NCI-H1417 (cell line): ENCODE measurements around the gene ASAP2.

Experiments used
- DNase-seq, 3 experiments: peaks; one replicate each; lab custom pipeline; 2025; lab: John Stamatoyannopoulos, UW

The ASAP2 gene

DNA sequence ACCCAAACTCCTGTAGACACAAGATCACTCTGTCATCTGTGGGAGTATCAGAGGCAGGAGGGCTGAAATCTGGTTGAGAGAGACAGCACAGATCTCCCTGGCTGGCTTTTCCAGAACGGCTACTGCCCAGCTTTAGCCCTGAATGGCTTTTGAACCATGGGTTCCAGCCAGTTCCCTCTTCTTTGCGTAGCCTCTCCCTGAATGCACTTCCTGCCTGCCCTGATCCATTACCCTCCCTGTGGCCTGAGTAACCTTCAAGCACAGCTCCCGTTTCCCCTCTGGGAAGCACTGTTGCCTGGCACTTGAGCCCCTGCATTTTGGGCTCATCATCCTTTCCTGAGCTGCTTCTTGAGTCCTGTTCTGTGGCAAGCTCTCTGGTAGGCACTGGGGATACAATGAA lies 68.8 kb downstream of the ASAP2 start:
- DNase-seq: no peak

DNA sequence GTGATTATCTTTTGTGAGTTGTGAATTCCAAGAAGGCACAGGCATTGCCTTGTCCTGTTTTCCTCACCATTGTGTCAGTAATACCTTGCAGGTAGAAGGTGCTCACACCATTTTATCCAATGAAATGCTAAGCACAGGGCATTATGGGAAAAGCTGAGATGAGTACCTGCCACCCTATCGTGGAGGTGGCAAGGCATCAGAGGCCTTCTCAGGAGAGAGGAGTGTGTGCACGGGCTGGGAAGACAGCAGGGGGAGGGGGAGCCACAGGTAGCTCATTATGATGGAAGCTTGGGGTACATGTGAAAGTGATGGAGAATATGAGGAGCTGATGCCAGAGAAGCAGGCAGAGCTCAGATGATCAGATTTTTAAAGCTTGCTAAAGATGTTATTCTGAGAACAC lies 69.5 kb downstream of the ASAP2 start:
- no peak for DNase-seq

DNA sequence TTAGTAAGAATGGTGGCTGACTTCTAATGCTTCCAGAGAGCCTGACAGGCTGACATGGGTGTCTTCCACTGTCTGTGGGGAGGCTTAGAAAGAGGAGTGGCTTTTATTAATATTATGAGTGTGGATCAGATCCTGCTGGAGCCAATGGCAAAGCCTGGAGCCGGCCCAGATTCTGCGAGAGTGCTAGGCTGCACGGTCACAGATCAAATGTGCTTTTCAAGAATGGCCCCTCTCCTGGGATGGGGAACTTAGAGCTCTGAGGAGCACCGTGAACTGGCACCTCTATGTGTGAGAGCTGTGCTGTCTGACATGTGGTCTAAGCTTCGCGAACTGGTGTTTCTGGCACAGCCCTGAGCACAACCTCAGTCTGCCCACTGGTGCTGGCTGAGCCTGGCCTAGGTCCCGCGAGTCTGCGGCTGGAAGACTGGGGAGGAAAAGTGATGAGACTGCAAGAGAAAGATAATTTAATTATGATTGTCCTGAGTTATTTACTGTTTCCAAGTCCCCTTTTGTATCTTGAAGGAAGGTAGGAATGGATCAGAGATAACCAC lies 70.4 kb downstream of the ASAP2 start:
- DNase-seq: no peak

DNA sequence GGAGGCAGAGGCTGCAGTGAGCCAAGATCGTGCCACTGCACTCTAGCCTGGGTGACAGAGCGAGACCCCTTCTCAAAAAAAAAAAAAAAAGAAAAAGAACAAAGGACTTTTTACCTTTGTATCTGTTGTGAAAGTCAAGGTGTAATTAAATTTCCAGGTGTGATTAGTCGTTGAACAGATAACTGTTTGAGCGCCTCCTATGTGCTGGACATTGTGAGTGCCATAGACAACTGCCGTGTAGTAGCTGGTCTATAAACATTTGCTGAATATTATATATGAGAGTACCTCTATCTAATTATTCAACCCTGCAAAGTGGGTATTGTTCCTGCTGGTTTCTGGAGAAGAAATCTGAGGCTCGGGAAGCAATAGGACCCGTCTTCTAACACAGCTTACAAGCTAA lies 71.8 kb downstream of the ASAP2 start:
- peak in 1 of 3 experiments; percentile 82 for DNase-seq

DNA sequence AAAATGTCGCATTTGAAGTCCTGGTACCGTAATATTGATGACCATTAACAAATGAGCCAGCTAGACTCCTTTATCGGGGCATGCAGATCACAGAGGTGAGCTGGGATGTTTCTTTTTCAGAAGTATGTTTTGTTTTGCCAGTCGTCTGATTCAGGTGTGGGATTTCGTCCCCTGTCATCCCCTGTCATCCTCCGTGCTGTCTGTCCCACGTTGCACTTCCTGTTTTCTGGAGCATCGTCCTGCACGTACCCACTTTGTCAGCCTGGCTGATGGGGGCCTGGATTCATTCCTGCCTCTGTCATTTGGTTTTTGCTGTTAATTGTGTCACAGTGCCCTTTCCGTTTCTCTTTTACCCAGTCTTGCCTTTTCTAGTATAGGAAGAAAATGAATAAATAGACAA lies 72.8 kb downstream of the ASAP2 start:
- no peak for DNase-seq

DNA sequence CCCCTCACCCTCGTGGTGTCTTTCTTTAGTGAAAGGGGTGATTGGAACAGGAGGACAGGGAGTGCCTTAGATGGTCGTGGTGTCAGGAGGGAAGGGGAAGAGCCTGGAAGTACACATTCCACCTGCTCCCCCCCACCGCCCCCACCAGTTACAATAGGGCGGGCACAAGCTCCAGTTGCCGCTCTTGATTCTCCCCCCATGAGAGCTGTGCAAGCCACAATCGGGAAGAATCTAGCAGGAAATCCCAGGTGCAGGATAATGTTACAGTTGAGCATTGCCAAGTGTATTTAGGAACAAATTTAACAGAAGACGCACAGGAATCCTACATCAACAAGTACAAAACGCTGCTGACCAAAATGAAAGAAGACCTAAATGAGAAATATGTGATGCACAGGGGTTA lies 73.6 kb downstream of the ASAP2 start:
- peak in 2 of 3 experiments; percentile 19 to 91 for DNase-seq

DNA sequence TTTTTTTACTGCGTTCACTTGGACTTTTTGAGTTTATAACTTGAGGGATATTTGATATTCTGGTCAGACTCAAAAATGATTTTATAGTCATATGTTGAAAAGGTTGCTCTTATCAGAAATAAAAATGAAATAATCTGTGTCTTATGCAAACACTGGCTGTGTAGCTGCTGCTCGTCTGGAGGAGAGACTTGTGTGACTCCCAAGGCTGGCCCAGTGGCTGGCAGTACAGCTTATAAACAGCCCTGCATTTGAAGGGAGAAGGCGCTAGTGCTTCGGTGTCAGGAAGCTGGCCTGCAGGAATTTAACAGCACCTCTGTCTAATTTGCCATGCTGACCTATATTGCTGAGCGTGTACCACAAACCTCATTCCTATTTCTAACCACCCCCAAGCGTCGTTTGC lies 74.5 kb downstream of the ASAP2 start:
- no peak for DNase-seq

DNA sequence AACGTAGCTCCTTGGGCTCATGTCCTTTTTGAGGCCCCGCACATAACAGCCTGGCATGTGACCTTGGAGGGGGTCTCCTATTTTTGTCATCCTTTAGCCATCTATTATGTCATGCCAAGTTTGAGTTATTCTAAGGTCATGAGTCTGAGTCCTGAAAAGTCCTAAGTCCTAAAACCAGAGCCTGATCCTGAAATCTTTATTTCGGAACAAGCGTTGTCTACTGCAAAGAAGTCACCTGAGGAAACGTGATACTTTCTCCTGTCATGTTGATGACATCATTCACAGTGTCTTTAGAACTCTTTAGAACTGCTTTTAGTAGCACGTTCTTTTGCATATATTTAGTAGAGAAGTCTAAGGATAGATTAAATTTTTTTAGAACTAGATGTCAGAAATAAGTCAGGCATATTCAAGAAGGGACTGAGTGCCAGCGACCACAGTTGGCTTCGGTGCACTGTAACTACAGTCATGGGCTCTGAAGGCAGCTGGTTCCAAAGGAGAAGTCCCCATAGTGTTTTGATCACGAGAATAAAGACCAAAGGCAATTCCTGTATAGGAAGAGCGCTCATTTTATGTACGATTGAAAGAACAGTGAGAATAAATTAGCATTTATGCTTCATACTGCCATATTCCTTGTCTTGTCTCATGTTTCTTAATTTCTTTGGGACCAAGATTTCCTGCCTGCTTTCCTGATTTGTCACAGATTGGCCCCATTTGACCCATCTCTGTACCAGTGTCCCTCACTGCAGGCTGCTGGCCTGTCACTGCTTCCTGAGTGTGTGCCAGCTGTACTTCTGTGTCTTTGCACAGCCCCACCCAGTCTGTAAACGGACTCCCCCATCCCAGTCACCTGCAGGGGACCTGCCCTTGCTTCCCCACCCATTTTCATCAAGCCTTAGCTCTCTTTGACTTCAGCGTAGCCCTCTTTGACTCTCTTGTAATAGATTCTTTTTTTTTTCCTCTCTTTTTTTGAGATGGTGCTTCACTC lies 75.8 kb downstream of the ASAP2 start:
- DNase-seq: peak in 1 of 3 experiments; percentile 26

DNA sequence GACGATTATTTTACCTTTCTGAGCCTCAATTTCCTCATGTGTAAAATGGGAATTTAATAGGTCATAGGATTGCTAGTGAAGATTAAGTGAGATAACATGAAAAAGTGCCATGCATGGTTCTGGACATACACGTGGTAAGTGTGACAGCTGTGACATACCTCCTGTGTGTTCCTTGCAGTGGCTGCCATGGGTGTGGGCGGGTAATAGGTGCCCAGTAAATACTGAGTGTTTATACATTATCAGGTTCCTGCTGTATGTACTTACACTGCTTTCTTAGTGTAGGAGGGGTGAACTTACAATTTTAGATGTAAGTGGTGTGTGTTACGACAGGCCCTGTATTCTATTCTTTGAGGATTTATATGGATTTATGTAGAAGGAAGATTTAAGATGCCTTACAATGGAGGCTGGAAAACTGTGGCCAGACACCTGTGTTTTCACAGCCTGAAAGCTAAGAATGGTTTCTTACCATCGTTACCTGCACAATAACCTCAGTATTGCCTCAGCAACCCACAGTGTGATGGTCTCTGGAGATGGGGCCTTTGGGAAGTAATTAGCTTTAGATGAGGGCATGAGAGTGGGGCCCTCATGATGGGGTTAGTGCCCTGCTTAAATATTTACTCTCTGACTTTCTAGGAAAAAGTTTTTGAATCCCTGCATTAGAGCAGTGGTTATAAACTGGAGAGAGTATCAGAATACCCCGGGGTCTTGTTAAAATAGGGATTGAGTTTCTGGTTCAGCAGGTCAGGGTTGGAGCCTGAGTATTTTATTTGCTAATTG lies 78.1 kb downstream of the ASAP2 start:
- peak in 1 of 3 experiments; percentile 42 for DNase-seq

DNA sequence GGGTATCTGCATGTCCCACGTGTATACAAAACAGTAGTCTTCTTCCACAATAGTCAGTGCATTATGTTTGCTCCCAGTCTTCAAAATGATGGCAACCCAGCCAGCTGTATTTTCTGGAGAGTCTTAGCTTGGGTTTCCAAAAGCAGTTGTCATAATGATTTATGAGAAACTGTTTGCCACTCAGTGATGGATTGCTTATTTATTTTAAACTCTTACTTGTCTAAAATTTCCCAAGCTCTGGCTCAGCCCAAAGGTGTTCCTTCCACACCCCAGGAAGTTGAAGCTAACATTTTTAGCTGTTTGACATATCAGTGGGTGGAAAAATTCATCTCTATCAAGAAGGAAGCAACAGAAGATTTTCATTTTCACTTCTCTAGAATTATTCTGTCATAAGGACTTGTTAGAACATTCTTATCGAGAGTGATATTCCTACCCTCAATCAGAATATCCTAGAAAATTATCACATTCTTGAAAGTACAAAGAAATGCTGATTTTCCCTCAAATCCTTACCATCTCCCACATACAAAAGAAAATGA lies 78.8 kb downstream of the ASAP2 start:
- peak in 1 of 3 experiments; percentile 57 for DNase-seq

DNA sequence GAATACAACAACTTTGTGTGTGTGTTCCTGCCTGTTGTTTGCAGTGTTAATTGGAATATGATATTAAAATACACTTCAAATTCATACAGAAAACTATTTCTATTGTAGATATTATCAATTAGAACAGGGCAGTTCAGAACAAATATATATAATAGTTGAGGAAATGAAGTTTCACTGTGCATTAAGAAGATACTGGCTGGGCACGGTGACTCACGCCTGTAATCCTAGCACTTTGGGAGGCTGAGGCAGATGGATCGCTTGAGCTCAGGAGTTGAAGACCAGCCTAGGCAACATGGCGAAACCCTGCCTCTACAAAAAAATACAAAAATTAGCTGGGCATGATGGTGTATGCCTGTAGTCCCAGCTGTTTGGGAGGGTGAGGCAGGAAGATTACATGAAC lies 79.3 kb downstream of the ASAP2 start:
- DNase-seq: no peak

DNA sequence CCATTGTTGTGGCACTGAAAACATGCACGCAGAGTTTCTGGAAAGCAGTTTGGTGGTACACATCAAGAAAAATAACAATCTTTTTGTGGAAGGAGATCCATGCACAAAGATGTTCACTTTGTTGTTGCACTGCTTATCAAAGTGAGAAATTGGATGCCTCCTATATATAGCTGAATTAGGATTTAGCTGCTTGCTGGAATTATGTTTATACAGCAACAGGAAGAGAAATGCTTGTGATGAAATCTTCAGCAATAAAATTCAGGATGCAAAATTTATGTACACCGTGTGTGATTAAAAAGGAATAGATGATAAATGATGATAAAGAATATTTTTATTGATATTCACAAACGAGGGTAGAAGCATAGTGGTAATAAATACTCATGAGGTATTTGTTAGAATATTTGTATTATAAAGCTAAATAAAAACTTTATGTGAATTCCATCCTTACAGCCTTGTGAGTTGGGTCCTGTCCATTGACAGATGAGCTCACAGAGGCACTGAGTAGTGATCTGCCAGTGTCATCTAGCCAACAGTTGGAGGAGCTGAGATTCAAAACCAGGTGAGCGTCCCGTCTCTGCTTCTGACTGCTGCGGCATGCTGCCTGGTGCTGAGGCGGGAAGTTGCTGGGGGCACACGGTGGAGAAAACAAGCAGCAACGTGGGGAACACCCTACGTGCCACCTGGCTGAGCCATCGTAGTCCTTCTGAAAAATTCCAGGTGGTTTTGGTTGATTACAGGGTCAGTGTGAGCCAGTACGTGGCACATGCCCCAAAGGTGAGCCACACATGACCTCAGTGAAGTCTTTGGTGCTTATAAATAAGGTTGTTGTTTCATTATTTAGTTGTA lies 80.2 kb downstream of the ASAP2 start:
- no peak for DNase-seq

DNA sequence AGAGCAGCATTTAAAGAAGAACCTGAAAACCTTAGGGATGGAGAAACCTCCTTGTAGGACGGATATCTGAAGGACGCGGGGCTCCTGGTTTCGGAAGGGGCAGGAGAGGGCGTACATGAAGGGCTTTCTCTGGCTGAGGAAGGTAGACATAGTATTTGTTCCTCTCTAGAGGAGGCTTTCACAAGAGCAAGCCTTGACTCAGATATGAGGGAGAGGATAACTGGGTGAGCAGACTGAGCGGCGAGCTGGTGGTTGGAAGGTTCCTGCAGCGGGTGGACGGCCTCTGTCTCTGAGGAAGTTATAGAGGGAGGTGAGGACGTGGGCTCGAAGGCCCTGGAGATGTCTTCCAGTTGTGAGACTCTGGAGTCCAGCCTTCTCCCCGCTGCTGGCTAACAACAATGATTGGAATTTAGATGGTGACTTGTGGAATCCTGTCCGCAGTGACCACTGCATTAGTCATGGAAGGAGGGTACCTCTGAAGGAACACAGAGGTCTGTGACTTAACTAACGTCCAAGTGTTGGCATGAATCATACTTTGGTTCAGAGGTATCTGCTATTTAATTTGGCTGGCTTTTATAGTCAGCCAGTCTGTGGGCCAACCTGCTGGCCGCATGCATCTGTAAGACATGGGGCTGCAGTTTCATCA lies 80.9 kb downstream of the ASAP2 start:
- no peak for DNase-seq

DNA sequence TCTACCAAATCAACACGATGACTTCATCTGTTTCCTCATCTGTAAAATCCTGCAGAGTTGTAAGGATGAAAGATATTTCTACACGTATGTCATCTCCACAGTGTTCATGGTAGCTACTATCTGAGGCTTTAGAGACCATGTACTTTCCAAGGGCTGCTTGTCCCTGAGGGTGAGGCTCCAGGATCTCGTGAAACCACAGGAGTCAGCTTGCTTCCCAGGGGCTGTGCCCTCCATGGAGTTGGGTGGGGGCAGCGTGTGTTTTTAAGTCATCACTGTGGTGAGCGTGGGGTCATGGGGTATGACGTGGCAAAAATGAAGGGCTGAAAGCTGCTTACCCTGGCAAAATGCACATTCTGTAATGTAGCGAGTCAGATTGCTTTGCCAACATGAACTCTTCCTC lies 81.6 kb downstream of the ASAP2 start:
- DNase-seq: no peak

DNA sequence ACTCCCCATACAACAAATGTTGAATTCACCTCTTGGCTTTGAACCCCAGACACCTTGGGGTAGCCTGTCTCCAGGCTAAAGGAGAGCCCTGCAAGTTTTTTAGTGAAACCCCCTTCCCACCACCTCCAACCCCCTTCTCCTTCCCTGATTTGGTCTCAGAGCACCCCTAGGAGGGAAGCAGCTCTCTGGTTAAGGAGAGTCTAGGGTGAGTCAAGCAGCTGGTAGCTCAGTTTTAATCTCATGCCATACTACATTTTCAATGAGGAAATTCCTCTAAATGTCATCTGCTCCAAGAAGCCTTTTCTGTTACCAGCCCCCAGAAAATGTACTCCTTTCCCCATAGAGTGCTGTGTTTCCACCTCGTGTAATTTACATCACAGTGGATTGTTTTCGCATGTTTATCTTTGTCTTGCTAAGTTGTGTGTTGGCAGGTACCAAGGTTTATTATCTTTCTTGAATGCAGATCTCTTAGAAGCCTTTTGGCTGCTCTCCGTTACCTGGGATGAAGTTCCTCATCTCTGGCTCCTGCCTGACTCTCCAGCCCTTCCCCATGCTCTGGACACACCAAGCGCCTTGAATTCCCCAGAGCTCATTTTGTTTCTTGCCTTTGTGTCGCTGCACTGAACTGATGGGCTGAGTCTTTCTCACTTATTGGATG lies 82.2 kb downstream of the ASAP2 start:
- DNase-seq: no peak

DNA sequence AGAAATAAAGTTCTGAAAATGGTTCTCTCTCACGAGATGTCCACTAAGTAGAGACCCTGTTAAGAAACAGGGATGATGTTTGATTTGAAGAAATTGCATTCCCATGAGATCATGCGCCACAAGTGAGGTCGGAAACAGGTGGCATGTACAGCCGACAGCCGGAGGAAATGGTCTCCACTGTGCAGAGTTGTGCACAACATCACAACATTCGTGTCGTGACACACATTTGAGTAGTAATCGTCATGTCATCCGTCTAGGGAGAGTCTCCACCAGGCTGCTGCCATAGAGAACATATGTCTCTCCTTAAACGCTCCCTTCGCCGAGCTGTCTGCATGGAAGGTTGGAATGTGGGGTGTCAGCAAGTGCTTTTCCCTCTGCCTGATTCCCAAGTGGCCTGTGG lies 84.7 kb downstream of the ASAP2 start:
- no peak for DNase-seq

DNA sequence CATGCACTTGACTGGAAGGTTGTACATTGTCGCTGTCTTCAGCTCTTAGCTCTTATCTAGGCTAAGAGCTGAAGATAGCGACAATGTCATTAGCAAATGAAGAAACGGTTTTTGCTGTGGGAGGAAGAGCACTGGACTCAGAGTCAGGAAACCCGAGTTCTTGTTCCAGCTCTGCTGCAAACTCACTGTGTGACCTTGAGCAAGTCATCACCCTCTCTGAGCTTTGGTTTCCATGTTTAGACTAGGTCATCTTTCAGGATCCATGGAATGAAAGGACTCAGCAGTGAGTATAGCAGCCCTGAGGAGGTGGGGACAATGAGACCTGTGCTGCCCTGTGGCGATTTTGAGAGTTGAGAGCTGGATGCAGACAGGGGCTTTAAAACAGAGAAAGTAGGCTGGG lies 85.3 kb downstream of the ASAP2 start:
- DNase-seq: no peak

DNA sequence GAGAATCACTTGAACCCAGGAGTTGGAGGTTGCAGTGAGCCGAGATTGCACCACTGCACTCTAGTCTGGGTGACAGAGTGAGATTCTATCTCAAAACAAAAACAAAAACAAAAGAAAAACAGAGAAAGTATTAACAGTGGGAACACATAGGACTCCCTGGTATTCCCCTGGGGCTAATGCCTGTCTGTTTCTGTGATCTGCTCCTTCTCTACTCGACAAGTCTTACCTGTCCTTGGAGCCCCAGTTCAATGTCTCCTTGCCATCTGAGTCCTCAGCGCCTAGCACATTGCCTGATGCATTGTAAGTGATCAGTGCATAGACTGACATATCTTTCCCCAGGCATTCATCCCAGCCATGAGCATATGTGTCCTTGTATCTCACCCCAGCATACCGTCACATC lies 85.8 kb downstream of the ASAP2 start:
- DNase-seq: no peak

DNA sequence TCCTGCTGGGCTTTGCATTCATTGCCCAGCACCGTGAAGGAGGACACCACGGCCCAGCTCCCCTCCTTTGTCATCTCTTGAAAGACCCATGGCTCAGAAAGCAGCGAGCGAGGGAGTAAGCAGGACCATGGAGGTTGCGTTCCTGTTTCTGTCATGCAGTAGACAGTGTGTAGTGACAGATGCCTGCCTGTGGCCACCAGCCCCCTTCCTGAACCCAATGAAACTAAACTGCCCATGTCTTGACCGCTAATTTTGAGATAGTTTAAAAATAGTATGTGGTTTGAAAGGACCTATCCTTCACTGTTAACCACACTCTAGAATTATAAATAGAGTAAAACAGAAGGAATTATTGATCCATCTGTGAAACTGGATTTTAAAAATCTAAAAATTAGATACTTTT lies 88.2 kb downstream of the ASAP2 start:
- DNase-seq: no peak

DNA sequence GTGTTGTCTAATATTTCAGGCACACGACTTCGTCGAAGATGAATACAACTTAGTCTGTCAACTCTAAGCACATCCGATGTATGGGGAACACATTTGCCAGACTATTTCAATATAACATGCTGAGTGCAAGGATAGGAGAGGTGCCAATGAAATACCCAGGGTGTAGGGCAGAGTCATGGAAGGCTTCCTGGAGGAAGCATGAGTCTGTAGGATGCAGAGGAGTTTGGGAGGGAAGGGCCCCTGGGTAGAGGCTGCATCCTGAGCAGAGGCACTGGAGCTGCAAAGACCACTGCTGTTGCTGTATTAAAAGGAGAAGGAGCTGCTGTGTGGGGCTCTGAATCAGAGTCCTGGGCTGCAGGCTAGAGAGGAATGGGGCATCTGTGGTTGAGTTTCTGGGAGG lies 89.9 kb downstream of the ASAP2 start:
- no peak for DNase-seq

DNA sequence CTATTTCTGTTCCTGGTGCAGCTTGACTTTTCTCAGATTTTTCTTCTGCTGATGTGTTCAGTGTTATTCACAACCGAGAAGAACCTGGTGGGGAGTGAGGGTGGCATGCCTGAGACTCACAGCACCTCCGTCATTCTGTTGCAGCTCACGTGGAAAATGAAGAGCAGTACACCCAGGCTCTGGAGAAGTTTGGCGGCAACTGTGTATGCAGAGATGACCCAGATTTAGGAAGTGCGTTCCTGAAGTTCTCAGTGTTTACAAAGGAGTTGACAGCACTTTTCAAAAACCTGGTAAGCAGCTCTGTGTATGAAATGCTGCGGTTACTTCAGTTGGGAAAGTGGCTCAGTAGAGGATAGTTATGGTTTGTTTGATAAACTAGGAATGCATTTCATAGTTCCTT lies 90.5 kb downstream of the ASAP2 start:
- no peak for DNase-seq
